SK-N-SH (cell line): Measurements from ENCODE around the gene VMAC. TPM values are rescaled to one million over a fixed set of nuclear protein-coding genes. Genes with fewer than 3 reads are reported as not detected.

Experiments
- CTCF ChIA-PET: fragments of 300-600, 350-600 bp; formaldehyde crosslinking; extraction: SDS; loops from one replicate; lab custom pipeline; 2021; lab: Yijun Ruan, JAX
- POLR2A ChIA-PET: fragments of 350-600 bp; sonication (Branson Sonifier 250); formaldehyde crosslinking; extraction: SDS; loops from one replicate; lab custom pipeline; 2020; ENCODE audit warnings: antibody characterized with exemption, inconsistent platforms; lab: Yijun Ruan, JAX
- DNase-seq: peaks from one replicate; pipeline ENCODE4 v3.0.0; 2012
- H2AFZ ChIP-seq: fragments of 200-600 bp; sonication (generic); 2 replicates; pipeline ENCODE4 v1.8.1; 2016; ENCODE audit warnings: antibody characterized with exemption, mild to moderate bottlenecking, low read depth
- H3F3A ChIP-seq: fragments of 200-600 bp; sonication (generic); replicated peaks from 2 replicates; pipeline ENCODE3; 2016; ENCODE audit warnings: antibody characterized with exemption, mild to moderate bottlenecking; ENCODE audit not compliant: insufficient read depth
- H3K27ac ChIP-seq, 2 experiments: fragments of 200-500 bp in 1 of 2; fragments of 200-600 bp in 1 of 2; sonication (Bioruptor generic) in 1 of 2; sonication (generic), shearing (Covaris generic) in 1 of 2; 2 replicates each; pipeline versions ENCODE4 v1.5.1 to v1.6.1; 2014 to 2016; ENCODE audit warnings: low read depth in 2 of 2, inconsistent platforms in 1 of 2, low read length in 1 of 2, mild to moderate bottlenecking in 1 of 2, mixed read lengths in 1 of 2
- H3K27me3 ChIP-seq: fragments of 200-600 bp; sonication (generic), shearing (Covaris generic); 2 replicates; pipeline ENCODE4 v1.6.1; 2016; ENCODE audit warnings: mixed run types; ENCODE audit not compliant: insufficient read depth
- H3K36me3 ChIP-seq, 2 experiments: fragments of 200-500 bp in 1 of 2; fragments of 200-600 bp in 1 of 2; sonication (Bioruptor generic) in 1 of 2; sonication (generic) in 1 of 2; replicated peaks in 1 of 2; 2 replicates each; pipeline versions ENCODE3 to v1.5.1; 2014 to 2016; ENCODE audit warnings: low read length in 1 of 2, mild to moderate bottlenecking in 1 of 2; ENCODE audit not compliant: insufficient read depth in 2 of 2, control insufficient read depth in 1 of 2
- H3K4me1 ChIP-seq, 2 experiments: fragments of 200-500 bp in 1 of 2; fragments of 200-600 bp in 1 of 2; sonication (Bioruptor generic) in 1 of 2; sonication (generic), shearing (Covaris generic) in 1 of 2; 2 replicates each; pipeline versions ENCODE4 v1.5.1 to v1.6.1; 2014 to 2016; ENCODE audit warnings: low read depth in 1 of 2, low read length in 1 of 2, mixed run types in 1 of 2; ENCODE audit not compliant: insufficient read depth in 2 of 2, control insufficient read depth in 1 of 2
- H3K4me2 ChIP-seq: fragments of 200-600 bp; sonication (generic), shearing (Covaris generic); 2 replicates; pipeline ENCODE4 v1.6.1; 2017; ENCODE audit warnings: mixed run types
- H3K4me3 ChIP-seq, 2 experiments: fragments of 200-500 bp in 1 of 2; fragments of 200-600 bp in 1 of 2; sonication (Bioruptor generic) in 1 of 2; sonication (generic), shearing (Covaris generic) in 1 of 2; 2 replicates each; pipeline versions ENCODE4 v1.5.1 to v1.8.1; 2014 to 2016; ENCODE audit warnings: low read depth in 2 of 2, inconsistent platforms in 1 of 2, low read length in 1 of 2, mild to moderate bottlenecking in 1 of 2, mixed read lengths in 1 of 2, moderate library complexity in 1 of 2
- H3K79me2 ChIP-seq: fragments of 200-600 bp; sonication (generic); 2 replicates; pipeline ENCODE4 v1.8.1; 2017; ENCODE audit warnings: mild to moderate bottlenecking; ENCODE audit not compliant: insufficient read depth
- H3K9ac ChIP-seq: fragments of 200-600 bp; sonication (generic); 2 replicates; pipeline ENCODE4 v1.6.1; 2017; ENCODE audit warnings: mixed run types
- H3K9me2 ChIP-seq: fragments of 200-600 bp; sonication (generic); 2 replicates; pipeline ENCODE4 v1.6.1; 2017; ENCODE audit warnings: mixed run types
- H3K9me3 ChIP-seq: fragments of 200-600 bp; sonication (generic); 2 replicates; pipeline ENCODE4 v1.6.1; 2017; ENCODE audit warnings: mixed run types, mild to moderate bottlenecking, moderate library complexity
- H4K20me1 ChIP-seq: fragments of 200-600 bp; sonication (generic); 2 replicates; pipeline ENCODE4 v1.6.1; 2017; ENCODE audit warnings: mild to moderate bottlenecking, mixed run types; ENCODE audit not compliant: insufficient read depth
- CHD2 ChIP-seq: fragments of 150-350 bp; IDR thresholded peaks from 2 replicates; pipeline ENCODE4 v1.6.1; 2018; ENCODE audit warnings: low read length; ENCODE audit not compliant: partially characterized antibody
- ELF1 ChIP-seq: IDR thresholded peaks from 2 replicates; pipeline ENCODE4 v1.4.0; 2012
- EP300 ChIP-seq, 2 experiments: IDR thresholded peaks; 2 replicates each; pipeline versions ENCODE4 v1.4.0 to v1.6.1; 2012; ENCODE audit warnings: borderline replicate concordance in 1 of 2, low read depth in 1 of 2, low read length in 1 of 2
- FOXJ3 ChIP-seq: sonication (generic); formaldehyde crosslinking; IDR thresholded peaks from 2 replicates; pipeline ENCODE4 v1.5.1; 2020; ENCODE audit warnings: mild to moderate bottlenecking, missing genetic modification reagents
- JUND ChIP-seq: IDR thresholded peaks from 2 replicates; pipeline ENCODE4 v1.4.0; 2012
- NFIC ChIP-seq: IDR thresholded peaks from 2 replicates; pipeline ENCODE4 v1.4.0; 2012; ENCODE audit warnings: borderline replicate concordance
- NRF1 ChIP-seq: IDR thresholded peaks from 2 replicates; pipeline ENCODE4 v1.6.1; 2012; ENCODE audit warnings: low read depth, mild to moderate bottlenecking, low read length
- POLR2AphosphoS5 ChIP-seq: IDR thresholded peaks from 2 replicates; pipeline ENCODE4 v1.6.1; 2012; ENCODE audit warnings: low read depth, low read length
- RFX5 ChIP-seq: IDR thresholded peaks from 2 replicates; pipeline ENCODE4 v1.6.1; 2012; ENCODE audit warnings: mild to moderate bottlenecking, improper control_type of control experiment, low read length
- RXRA ChIP-seq: IDR thresholded peaks from 2 replicates; pipeline ENCODE4 v1.4.0; 2012; ENCODE audit warnings: low read depth, mild to moderate bottlenecking, borderline replicate concordance
- SIN3A ChIP-seq: IDR thresholded peaks from 2 replicates; pipeline ENCODE4 v1.6.1; 2012; ENCODE audit warnings: low read depth, mild to moderate bottlenecking, low read length, moderate library complexity, borderline replicate concordance
- TAF1 ChIP-seq: IDR thresholded peaks from 2 replicates; pipeline ENCODE4 v1.6.1; 2012; ENCODE audit warnings: low read depth, mild to moderate bottlenecking, low read length, moderate library complexity, borderline replicate concordance
- YY1 ChIP-seq: IDR thresholded peaks from 2 replicates; pipeline ENCODE4 v1.4.0; 2012; ENCODE audit warnings: low read depth, mild to moderate bottlenecking
- WGBS: methylation state at CpG from one replicate; pipeline ENCODE4 v1.1.6; 2017; ENCODE audit warnings: low lambda C conversion rate; 5-methylcytosine and 5-hydroxymethylcytosine counted together
- polyA plus RNA-seq, 3 experiments: library from polyadenylated mRNA; depleted of rRNA; stranded (reverse); fragments of >200 nt; gene quantifications; 2 replicates each; pipeline ENCODE4 v1.2.3, GENCODE V29; 2012
- TF ChIP-seq, protein P1 (sequence below): IDR thresholded peaks from 2 replicates; pipeline ENCODE4 v1.6.1; 2012; ENCODE audit warnings: mild to moderate bottlenecking, low read depth, low read length, moderate library complexity
- TF ChIP-seq, protein P2 (sequence below): fragments of 150-350 bp; IDR thresholded peaks from 2 replicates; pipeline ENCODE4 v1.6.1; 2017; ENCODE audit warnings: antibody characterized with exemption, low read length, low read depth, borderline replicate concordance
- TF ChIP-seq, protein P3 (sequence below): IDR thresholded peaks from 2 replicates; pipeline ENCODE4 v1.4.0; 2012; ENCODE audit warnings: low read depth, borderline replicate concordance
- TF ChIP-seq, protein P4 (sequence below): fragments of 200-600 bp; sonication (generic); IDR thresholded peaks from 2 replicates; pipeline ENCODE4 v1.6.1; 2017; ENCODE audit warnings: antibody characterized with exemption, mild to moderate bottlenecking, moderate library complexity
- TF ChIP-seq, protein P5 (sequence below): IDR thresholded peaks from 2 replicates; pipeline ENCODE4 v1.4.0; 2012; ENCODE audit warnings: low read depth

VMAC gene
- polyA plus RNA-seq, 1 of the 3 experiments (the other 2 are of a cell fraction), result 6.5 TPM

DNA sequence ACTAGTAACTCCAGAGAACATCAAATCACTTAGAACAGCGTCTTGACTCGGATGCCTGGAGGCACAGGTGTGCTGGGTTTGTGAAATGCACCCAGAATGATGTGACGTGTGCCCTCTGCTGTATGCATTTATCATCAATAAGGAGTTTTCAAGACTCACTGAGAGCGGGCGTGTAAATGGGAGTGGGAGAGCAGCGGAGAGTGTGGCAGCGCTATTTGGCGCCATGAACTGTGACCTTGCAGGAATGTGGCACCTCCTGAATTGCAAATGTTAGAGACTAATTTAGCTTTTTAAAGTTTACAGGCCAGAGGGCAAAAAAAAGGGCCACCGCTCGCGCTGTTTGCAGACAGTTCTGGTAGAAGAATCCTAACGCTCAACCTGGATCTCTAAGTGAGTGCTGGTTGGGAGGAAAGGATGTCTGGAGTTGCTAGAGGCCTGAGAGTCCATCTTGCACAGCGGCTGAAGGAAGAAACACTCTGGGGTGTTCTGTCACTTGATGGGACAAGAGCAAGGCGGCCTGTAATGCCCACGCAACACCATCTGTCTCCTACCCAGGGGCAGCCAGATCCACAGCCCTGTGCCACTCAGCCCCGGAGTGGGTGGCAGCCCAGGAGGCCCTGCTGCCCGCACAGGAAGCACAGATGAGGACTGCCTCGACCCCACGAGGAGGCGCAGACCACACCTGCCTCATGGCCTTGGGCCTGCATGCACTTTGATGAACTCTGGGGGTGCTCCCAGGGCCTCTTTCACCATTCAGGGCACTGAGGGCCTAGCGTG is 53.6 kb downstream of the VMAC start (continued):
- TF ChIP-seq, protein P1, sequence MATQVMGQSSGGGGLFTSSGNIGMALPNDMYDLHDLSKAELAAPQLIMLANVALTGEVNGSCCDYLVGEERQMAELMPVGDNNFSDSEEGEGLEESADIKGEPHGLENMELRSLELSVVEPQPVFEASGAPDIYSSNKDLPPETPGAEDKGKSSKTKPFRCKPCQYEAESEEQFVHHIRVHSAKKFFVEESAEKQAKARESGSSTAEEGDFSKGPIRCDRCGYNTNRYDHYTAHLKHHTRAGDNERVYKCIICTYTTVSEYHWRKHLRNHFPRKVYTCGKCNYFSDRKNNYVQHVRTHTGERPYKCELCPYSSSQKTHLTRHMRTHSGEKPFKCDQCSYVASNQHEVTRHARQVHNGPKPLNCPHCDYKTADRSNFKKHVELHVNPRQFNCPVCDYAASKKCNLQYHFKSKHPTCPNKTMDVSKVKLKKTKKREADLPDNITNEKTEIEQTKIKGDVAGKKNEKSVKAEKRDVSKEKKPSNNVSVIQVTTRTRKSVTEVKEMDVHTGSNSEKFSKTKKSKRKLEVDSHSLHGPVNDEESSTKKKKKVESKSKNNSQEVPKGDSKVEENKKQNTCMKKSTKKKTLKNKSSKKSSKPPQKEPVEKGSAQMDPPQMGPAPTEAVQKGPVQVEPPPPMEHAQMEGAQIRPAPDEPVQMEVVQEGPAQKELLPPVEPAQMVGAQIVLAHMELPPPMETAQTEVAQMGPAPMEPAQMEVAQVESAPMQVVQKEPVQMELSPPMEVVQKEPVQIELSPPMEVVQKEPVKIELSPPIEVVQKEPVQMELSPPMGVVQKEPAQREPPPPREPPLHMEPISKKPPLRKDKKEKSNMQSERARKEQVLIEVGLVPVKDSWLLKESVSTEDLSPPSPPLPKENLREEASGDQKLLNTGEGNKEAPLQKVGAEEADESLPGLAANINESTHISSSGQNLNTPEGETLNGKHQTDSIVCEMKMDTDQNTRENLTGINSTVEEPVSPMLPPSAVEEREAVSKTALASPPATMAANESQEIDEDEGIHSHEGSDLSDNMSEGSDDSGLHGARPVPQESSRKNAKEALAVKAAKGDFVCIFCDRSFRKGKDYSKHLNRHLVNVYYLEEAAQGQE, result no peak
- TF ChIP-seq, protein P2, sequence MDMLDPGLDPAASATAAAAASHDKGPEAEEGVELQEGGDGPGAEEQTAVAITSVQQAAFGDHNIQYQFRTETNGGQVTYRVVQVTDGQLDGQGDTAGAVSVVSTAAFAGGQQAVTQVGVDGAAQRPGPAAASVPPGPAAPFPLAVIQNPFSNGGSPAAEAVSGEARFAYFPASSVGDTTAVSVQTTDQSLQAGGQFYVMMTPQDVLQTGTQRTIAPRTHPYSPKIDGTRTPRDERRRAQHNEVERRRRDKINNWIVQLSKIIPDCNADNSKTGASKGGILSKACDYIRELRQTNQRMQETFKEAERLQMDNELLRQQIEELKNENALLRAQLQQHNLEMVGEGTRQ, result no peak
- no peak for TF ChIP-seq TAF1
- no peak for TF ChIP-seq RXRA
- TF ChIP-seq YY1, result no peak
- TF ChIP-seq NFIC, result no peak
- TF ChIP-seq, protein P3, sequence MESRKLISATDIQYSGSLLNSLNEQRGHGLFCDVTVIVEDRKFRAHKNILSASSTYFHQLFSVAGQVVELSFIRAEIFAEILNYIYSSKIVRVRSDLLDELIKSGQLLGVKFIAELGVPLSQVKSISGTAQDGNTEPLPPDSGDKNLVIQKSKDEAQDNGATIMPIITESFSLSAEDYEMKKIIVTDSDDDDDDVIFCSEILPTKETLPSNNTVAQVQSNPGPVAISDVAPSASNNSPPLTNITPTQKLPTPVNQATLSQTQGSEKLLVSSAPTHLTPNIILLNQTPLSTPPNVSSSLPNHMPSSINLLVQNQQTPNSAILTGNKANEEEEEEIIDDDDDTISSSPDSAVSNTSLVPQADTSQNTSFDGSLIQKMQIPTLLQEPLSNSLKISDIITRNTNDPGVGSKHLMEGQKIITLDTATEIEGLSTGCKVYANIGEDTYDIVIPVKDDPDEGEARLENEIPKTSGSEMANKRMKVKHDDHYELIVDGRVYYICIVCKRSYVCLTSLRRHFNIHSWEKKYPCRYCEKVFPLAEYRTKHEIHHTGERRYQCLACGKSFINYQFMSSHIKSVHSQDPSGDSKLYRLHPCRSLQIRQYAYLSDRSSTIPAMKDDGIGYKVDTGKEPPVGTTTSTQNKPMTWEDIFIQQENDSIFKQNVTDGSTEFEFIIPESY, result no peak

DNA sequence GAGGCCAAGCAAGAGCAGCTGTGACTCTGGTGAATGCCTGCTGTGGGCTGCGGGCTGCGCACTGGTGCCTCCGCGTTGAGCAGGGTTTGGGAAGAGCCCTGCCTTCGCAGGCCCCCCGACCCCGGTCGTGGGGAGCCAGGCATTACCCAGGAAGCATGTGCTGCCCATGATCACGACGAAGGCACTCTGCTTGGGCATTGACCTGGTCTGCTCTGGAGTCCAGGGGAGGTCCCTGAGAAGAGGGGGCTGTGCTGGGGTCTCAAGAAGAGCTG is 54.1 kb downstream of the VMAC start:
- no peaks in the 10 kb centered on the region for H3K9me3 ChIP-seq
- 95% methylated on average over 8 of the region's 10 CpGs for WGBS
- CTCF ChIA-PET, result interaction anchor here (1.8 to 5.3 kb wide), 4 partner anchors 9 to 155 kb away, joined by 7 to 34 read pairs (median 14); no protein-coding TSS in a partner anchor
- H3K79me2 ChIP-seq, result peaks cover 99% of the 10 kb centered on the region
- no peak overlapping the region for H3K4me2 ChIP-seq
- POLR2A ChIA-PET, result interaction anchor here (0.7 kb wide), 1 partner anchor 23 kb away, joined by 4 read pairs; no protein-coding TSS in a partner anchor
- peaks cover 11 to 79% of the 10 kb centered on the region in 2 experiments for H3K4me1 ChIP-seq
- no peaks in the 10 kb centered on the region for H3K9me2 ChIP-seq
- peaks cover 98% of the 10 kb centered on the region for H4K20me1 ChIP-seq
- no peak overlapping the region for H3K9ac ChIP-seq
- H2AFZ ChIP-seq, result no peak overlapping the region
- H3K27ac ChIP-seq, result peak overlapping the region in 1 of 2 experiments; percentile 25; a peak in 1 of 4 replicates
- DNase-seq, result no peak
- no peaks in the 10 kb centered on the region for H3F3A ChIP-seq
- H3K27me3 ChIP-seq, result no peaks in the 10 kb centered on the region
- no peak overlapping the region for H3K4me3 ChIP-seq
- no peaks in the 10 kb centered on the region for H3K36me3 ChIP-seq
- TF ChIP-seq EP300 (IDR thresholded peaks at IDR 0.05; ENCODE audit: borderline replicate concordance in 1 of 2, low read depth in 1 of 2, low read length in 1 of 2), result no peak
- no peak for TF ChIP-seq FOXJ3 (CRISPR knock-in tag)
- TF ChIP-seq, protein P4, sequence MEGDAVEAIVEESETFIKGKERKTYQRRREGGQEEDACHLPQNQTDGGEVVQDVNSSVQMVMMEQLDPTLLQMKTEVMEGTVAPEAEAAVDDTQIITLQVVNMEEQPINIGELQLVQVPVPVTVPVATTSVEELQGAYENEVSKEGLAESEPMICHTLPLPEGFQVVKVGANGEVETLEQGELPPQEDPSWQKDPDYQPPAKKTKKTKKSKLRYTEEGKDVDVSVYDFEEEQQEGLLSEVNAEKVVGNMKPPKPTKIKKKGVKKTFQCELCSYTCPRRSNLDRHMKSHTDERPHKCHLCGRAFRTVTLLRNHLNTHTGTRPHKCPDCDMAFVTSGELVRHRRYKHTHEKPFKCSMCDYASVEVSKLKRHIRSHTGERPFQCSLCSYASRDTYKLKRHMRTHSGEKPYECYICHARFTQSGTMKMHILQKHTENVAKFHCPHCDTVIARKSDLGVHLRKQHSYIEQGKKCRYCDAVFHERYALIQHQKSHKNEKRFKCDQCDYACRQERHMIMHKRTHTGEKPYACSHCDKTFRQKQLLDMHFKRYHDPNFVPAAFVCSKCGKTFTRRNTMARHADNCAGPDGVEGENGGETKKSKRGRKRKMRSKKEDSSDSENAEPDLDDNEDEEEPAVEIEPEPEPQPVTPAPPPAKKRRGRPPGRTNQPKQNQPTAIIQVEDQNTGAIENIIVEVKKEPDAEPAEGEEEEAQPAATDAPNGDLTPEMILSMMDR, result no peak
- no peak for TF ChIP-seq SIN3A
- TF ChIP-seq, protein P5, sequence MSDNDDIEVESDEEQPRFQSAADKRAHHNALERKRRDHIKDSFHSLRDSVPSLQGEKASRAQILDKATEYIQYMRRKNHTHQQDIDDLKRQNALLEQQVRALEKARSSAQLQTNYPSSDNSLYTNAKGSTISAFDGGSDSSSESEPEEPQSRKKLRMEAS, result no peak
- TF ChIP-seq CHD2, result no peak
- no peak for TF ChIP-seq ELF1
- TF ChIP-seq JUND, result no peak
- no peak for TF ChIP-seq NRF1
- TF ChIP-seq, protein P3, result no peak
- TF ChIP-seq RFX5, result no peak
- no peak for TF ChIP-seq POLR2AphosphoS5
